Choroid plexus epithelial cell (primary cell): ENCODE results near the gene PYCR2.

Experiments used
- DNase-seq: peaks from one replicate; pipeline ENCODE4 v3.0.0-alpha.2; 2010; ENCODE audit warnings: low read depth
- H3K4me3 ChIP-seq: 2 replicates; pipeline ENCODE4 v1.5.1; 2011; ENCODE audit warnings: low read depth, mild to moderate bottlenecking, control low read depth, low read length, moderate library complexity
- TF ChIP-seq, protein P1 (sequence below): conservative IDR thresholded peaks from 2 replicates; pipeline ENCODE4 v1.5.1; 2011; ENCODE audit warnings: low read depth, mild to moderate bottlenecking, control low read depth, inconsistent platforms, low read length, moderate library complexity

PYCR2 gene

DNA sequence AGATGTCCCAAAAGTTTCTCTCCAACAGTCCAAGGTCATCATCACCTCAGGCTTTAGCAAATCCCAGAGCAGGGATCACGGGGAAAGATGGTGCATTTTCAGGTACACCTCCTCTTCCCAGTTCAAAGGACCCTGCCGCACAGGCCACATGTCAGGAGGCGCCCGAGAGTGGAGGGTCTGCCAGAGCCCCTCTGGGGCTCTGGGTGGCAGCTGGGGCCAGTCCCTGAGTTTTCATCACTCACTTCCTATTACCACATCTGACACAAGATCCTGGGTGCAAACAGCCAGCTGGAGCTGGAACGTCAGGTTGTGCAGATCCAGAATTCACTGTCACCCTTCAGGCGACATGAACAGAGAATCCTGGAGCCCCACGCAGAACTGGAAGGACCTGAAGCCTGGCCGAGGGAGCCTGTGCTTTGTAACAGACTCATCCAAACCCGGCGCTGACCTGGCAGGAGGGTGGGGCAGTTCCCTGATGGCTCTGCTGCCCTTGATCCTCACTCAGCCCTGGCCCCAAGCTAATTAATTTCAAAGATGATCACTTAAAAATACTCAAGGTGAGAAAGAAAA lies 50.7 kb downstream of the PYCR2 start:
- no peak overlapping the region for H3K4me3 ChIP-seq
- TF ChIP-seq, protein P1, sequence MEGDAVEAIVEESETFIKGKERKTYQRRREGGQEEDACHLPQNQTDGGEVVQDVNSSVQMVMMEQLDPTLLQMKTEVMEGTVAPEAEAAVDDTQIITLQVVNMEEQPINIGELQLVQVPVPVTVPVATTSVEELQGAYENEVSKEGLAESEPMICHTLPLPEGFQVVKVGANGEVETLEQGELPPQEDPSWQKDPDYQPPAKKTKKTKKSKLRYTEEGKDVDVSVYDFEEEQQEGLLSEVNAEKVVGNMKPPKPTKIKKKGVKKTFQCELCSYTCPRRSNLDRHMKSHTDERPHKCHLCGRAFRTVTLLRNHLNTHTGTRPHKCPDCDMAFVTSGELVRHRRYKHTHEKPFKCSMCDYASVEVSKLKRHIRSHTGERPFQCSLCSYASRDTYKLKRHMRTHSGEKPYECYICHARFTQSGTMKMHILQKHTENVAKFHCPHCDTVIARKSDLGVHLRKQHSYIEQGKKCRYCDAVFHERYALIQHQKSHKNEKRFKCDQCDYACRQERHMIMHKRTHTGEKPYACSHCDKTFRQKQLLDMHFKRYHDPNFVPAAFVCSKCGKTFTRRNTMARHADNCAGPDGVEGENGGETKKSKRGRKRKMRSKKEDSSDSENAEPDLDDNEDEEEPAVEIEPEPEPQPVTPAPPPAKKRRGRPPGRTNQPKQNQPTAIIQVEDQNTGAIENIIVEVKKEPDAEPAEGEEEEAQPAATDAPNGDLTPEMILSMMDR, result no peak
- no peak for DNase-seq

DNA sequence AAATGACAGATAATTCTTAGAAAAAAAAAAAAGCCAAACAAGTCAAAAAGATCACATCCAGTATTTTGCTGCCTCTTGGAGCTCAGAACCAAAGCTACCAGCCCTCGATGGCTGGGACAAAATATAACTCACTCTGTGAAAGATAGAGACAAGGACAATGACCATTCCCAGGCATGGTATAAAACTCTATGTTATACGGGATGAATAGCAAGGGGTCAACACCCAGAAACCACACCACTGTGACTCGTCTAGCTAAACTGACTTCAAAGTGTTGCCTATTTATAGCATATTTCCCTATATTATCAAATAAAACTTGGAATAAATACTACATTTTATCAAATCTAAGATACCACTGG lies 52.0 kb downstream of the PYCR2 start:
- TF ChIP-seq, protein P1, result no peak
- H3K4me3 ChIP-seq, result no peak overlapping the region
- DNase-seq, result no peak

DNA sequence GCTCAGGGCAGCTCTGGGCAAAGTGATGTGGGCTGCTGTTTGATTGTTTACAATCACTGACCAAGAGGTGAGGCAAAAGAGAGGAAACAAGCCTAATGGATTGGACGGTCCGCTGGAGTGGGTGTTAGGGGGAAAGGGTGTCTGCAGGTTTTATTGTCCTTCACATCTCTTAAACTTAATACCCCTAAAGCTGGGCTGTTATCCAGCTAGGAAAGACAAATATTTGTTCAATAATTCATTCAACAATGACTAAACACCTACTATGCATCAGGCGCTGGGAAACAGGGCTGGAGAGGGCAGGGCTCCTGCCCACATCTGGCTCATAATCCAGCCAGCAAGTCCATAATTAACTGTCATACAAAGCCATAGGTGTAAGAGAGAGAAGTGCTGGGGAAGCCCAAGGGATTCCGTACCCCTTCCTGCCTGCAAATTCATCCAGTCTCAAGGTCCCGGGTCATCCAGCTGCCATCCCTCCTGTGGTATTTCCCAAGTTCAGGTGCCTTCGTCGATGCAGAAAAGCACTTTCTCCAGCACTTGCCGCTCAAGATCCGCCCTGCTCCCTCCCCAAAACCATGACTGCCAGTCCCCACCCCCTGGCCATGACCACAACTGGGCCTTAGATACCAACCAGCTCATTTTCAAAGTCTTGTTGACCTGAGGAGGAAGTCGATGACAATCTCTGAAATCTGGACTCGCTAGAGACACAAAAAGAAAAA lies 52.5 kb downstream of the PYCR2 start:
- TF ChIP-seq, protein P1, result no peak
- no peak overlapping the region for H3K4me3 ChIP-seq
- no peak for DNase-seq

DNA sequence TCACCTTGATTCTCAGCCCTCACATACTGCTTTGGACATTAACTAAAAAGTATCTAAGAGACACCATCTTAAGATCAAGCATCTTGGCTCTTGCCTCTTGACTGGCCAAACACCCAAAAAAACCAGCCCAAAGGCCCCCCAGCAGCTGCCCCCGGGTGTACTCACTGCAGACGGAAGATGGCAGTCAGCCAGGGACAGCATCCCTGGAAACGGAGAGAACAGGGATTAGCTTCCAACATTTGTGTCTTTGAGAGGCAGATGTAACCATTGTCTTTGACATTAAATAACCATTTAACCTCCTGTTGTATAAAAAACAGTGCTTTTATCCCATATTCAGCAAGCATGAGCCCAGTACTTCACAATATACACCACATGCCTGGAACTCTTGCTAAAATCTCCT lies 53.1 kb downstream of the PYCR2 start:
- TF ChIP-seq, protein P1, result no peak
- no peak for DNase-seq
- no peak overlapping the region for H3K4me3 ChIP-seq
